RWPE1 (cell line): Measurements from ENCODE around the gene ARHGEF28.

ENCODE experiments used
- CTCF ChIA-PET: fragments of 350-600 bp; sonication (Branson Sonifier 250); formaldehyde crosslinking; extraction: SDS; loops from one replicate; lab custom pipeline; 2021; lab: Yijun Ruan, JAX
- POLR2A ChIA-PET: fragments of 400-600 bp; formaldehyde crosslinking; extraction: SDS; loops from one replicate; lab custom pipeline; 2020; ENCODE audit warnings: antibody characterized with exemption; ENCODE audit not compliant: low non-redundant PET; lab: Yijun Ruan, JAX
- DNase-seq: peaks from one replicate; pipeline ENCODE4 v3.0.0; 2012; ENCODE audit warnings: low spot score
- H3K27ac ChIP-seq: fragments of 450-650 bp; 2 replicates; pipeline ENCODE4 v1.5.1; 2017
- CTCF ChIP-seq: fragments of 450-650 bp; conservative IDR thresholded peaks from 2 replicates; pipeline ENCODE4 v1.5.1; 2017; ENCODE audit warnings: low read depth, mild to moderate bottlenecking

ARHGEF28 gene

GRCh38 chr5:73732045-73732444 lies 106.0 kb downstream of the ARHGEF28 start:
- TF ChIP-seq CTCF: no peak
- CTCF ChIA-PET: interaction anchor here (0.6 to 0.8 kb wide), 2 partner anchors 135 to 141 kb away, joined by 4 to 5 read pairs; no protein-coding TSS in a partner anchor
- no peak for DNase-seq
- POLR2A ChIA-PET: no interaction called here
- no peak overlapping the region for H3K27ac ChIP-seq

DNA sequence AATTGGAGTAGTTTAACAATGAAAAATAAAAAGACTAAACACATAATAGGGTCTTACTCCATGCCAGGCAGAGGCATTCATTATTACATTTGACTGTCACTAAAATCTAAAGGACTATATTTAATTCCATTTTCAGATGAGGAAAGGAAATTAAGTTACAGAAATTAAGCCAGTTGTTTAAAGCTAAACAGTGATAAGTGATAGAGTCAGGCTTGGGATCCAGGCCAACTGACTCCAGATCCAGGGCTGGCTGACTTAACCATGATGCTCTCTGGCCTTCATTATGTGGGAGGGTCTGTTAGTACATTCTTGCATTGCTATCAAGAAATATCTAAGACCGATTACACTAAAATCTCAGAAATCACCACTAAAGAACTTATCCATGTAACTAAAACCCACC lies 107.2 kb downstream of the ARHGEF28 start:
- ChIA-PET CTCF (interaction anchor here (0.7 kb wide), 1 partner anchor 107 kb away, joined by 3 read pairs; no protein-coding TSS in a partner anchor), POLR2A (no interaction called here)
- TF ChIP-seq CTCF: no peak
- no peak for DNase-seq
- H3K27ac ChIP-seq: no peak overlapping the region

DNA sequence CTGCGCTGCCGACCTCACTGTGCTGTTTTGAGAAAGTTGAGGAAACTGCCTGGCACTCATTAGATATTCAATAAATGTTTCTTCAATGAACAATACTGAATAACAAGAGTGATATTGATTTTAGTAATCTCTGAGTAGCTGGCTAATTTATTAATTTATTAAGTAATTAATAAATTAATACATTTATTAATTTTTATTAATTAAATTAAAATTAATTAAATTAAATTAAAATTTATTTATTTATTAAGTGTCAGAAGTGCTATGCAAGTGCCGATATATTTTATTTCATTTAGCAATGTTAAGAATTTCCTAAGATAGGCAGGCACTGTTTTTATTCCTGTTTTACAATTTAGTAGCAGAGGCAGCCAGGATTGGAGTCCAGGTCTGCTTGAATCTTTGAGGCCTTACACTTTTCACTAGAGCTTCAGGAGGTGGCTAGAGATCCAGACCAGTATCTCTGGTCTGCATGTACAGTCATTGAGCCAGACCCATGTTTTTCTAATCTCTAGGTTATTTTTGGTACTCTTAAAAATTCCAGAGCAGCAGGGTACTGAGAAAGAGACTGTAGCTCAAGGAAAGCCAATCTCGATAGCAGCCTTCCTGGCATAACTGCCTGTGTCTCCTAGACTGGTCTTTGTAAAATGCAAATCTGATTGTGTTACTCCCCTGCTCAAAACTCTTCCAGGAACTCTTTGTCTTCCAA lies 109.2 kb downstream of the ARHGEF28 start:
- no peak for TF ChIP-seq CTCF

GRCh38 chr5:73739650-73740049 lies 113.7 kb downstream of the ARHGEF28 start:
- CTCF ChIA-PET: interaction anchor here (0.6 to 1.1 kb wide), 2 partner anchors 26 to 53 kb away, joined by 3 read pairs; no protein-coding TSS in a partner anchor
- POLR2A ChIA-PET: no interaction called here
- TF ChIP-seq CTCF: no peak
- H3K27ac ChIP-seq: no peak overlapping the region
- no peak for DNase-seq

More for the DNA sequence above, 109.2 kb downstream of the ARHGEF28 start:
- no peak overlapping the region for H3K27ac ChIP-seq
- ChIA-PET CTCF (interaction anchor here (0.6 to 1.0 kb wide), 3 partner anchors 13 to 1527 kb away, joined by 3 to 5 read pairs (median 3); no protein-coding TSS in a partner anchor), POLR2A (no interaction called here)
- DNase-seq: no peak

DNA sequence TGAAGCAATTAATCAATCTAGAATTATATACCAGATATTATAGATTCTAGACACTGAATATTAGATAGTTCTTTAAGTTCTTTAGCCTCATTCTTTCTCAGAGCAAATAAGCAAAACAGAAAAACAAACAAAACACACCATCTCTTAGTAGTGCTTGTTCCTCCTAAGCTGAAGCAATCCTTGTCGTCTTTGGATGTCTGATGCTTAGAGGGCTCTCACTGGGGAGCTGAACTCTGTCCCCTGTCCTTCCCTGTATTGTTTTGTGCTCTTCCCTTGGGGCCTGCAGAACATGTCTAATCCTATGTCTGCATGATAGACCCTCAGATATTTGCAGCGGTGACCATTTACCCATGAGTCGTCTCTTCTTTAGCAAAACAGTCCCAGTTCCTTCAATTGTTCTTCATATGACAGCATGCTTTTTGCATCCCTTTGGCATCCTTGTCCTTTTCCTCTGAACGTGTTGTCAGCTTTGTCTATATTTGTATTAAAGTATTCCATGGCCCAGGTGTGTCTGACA lies 114.3 kb downstream of the ARHGEF28 start:
- CTCF ChIA-PET: interaction anchor here (0.7 kb wide), 1 partner anchor 1557 kb away, joined by 5 read pairs; no protein-coding TSS in a partner anchor
- no peak for TF ChIP-seq CTCF
- DNase-seq: no peak
- POLR2A ChIA-PET: no interaction called here
- H3K27ac ChIP-seq: no peak overlapping the region

GRCh38 chr5:73743161-73743560 lies 117.2 kb downstream of the ARHGEF28 start:
- ChIA-PET POLR2A (no interaction called here), CTCF (interaction anchor here (1.0 kb wide), 1 partner anchor 13 kb away, joined by 3 read pairs; no protein-coding TSS in a partner anchor)
- TF ChIP-seq CTCF: no peak
- no peak for DNase-seq
- no peak overlapping the region for H3K27ac ChIP-seq
